H1 (cell line): ENCODE data around the gene KRT17. TPM values are rescaled to one million over a fixed set of nuclear protein-coding genes. Genes with fewer than 3 reads are reported as not detected.
"Not testable (repeated sequence)": the region's sequence is repeated elsewhere in the genome, so short reads cannot be mapped to it uniquely, and the experiment has no call there.

ENCODE experiments used
- CTCF ChIA-PET: fragments of 300-600 bp; sonication (Branson Sonifier 250); formaldehyde crosslinking; loops from one replicate; lab custom pipeline; 2021; ENCODE audit not compliant: partially characterized antibody; lab: Charles Lee
- POLR2A ChIA-PET: fragments of 300-600 bp; sonication (Branson Sonifier 250); formaldehyde crosslinking; loops from one replicate; lab custom pipeline; 2021; ENCODE audit warnings: inconsistent platforms; ENCODE audit not compliant: partially characterized antibody; lab: Charles Lee
- DNase-seq, 2 experiments: peaks; one replicate each; pipeline versions ENCODE4 v3.0.0 to v3.0.0-alpha.2; 2010 to 2022; ENCODE audit warnings: low spot score in 2 of 2, low read depth in 1 of 2, mixed read lengths in 1 of 2
- FAIRE-seq: peaks from 2 replicates; lab custom pipeline; 2011; peaks lifted over from hg19 to GRCh38; lab: Jason Lieb, UNC
- H2AFZ ChIP-seq: 2 replicates; pipeline ENCODE4 v1.8.1; 2012; ENCODE audit warnings: low read length, inconsistent platforms
- H2AK5ac ChIP-seq: 2 replicates; pipeline ENCODE4 v1.6.1; 2013; ENCODE audit warnings: low read depth, low read length
- H2BK120ac ChIP-seq: replicated peaks from 2 replicates; pipeline ENCODE3; 2013; ENCODE audit warnings: low read depth, low read length, inconsistent platforms
- H2BK12ac ChIP-seq: 2 replicates; pipeline ENCODE4 v1.6.1; 2013; ENCODE audit warnings: low read depth, low read length
- H2BK15ac ChIP-seq: 2 replicates; pipeline ENCODE4 v1.6.1; 2013; ENCODE audit warnings: low read length
- H2BK20ac ChIP-seq: 2 replicates; pipeline ENCODE4 v1.6.1; 2013; ENCODE audit warnings: low read length
- H2BK5ac ChIP-seq: 2 replicates; pipeline ENCODE4 v1.6.1; 2013; ENCODE audit warnings: low read depth, low read length
- H3K14ac ChIP-seq: 2 replicates; pipeline ENCODE4 v1.6.1; 2013; ENCODE audit warnings: inconsistent platforms; ENCODE audit not compliant: insufficient read length
- H3K18ac ChIP-seq: 2 replicates; pipeline ENCODE4 v1.6.1; 2013; ENCODE audit warnings: low read length; ENCODE audit errors: extremely low read depth
- H3K23ac ChIP-seq: 2 replicates; pipeline ENCODE4 v1.6.1; 2013; ENCODE audit warnings: inconsistent platforms; ENCODE audit not compliant: insufficient read length
- H3K23me2 ChIP-seq: 2 replicates; pipeline ENCODE4 v1.6.1; 2013; ENCODE audit warnings: low read depth, low read length
- H3K27ac ChIP-seq: 2 replicates; pipeline ENCODE4 v1.6.1; 2011; ENCODE audit warnings: low read depth, low read length, inconsistent platforms
- H3K27me3 ChIP-seq, 4 experiments: replicated peaks in 1 of 4; 1 replicate in 1 of 4; 2 replicates in 3 of 4; pipeline versions ENCODE4 v1.6.1 to v1.8.1; 2011 to 2013; ENCODE audit warnings: low read length in 3 of 4, mild to moderate bottlenecking in 3 of 4, inconsistent platforms in 2 of 4, mixed read lengths in 2 of 4, moderate library complexity in 1 of 4; ENCODE audit not compliant: control insufficient read depth in 3 of 4, insufficient read depth in 3 of 4; ENCODE audit errors: extremely low read depth in 1 of 4
- H3K36me3 ChIP-seq, 4 experiments: 2 replicates each; pipeline versions ENCODE4 v1.6.1 to v1.8.1; 2011 to 2013; ENCODE audit warnings: mild to moderate bottlenecking in 4 of 4, low read length in 3 of 4, moderate library complexity in 2 of 4, control low read depth in 1 of 4, inconsistent platforms in 1 of 4; ENCODE audit not compliant: insufficient read depth in 4 of 4, control insufficient read depth in 2 of 4
- H3K4ac ChIP-seq: replicated peaks from 2 replicates; pipeline ENCODE3; 2013; ENCODE audit warnings: low read length, low read depth, mixed read lengths, inconsistent platforms; ENCODE audit not compliant: insufficient read length
- H3K4me1 ChIP-seq, 4 experiments: replicated peaks in 1 of 4; 1 replicate in 1 of 4; 2 replicates in 3 of 4; pipeline versions ENCODE4 v1.6.1 to v1.8.1; 2011 to 2013; ENCODE audit warnings: low read length in 3 of 4, inconsistent platforms in 2 of 4, mixed read lengths in 1 of 4; ENCODE audit not compliant: insufficient read depth in 4 of 4, control insufficient read depth in 3 of 4
- H3K4me2 ChIP-seq, 2 experiments: 2 replicates each; pipeline versions ENCODE4 v1.6.1 to v1.8.1; 2011 to 2013; ENCODE audit warnings: low read depth in 2 of 2, low read length in 2 of 2, control low read depth in 1 of 2, inconsistent platforms in 1 of 2, mild to moderate bottlenecking in 1 of 2; ENCODE audit not compliant: insufficient read depth in 1 of 2
- H3K4me3 ChIP-seq, 4 experiments: fragments of 200-600, 300-600 bp in 1 of 4; sonication (generic), shearing (Covaris generic), sonication (Bioruptor Twin) in 1 of 4; 2 replicates each; pipeline versions ENCODE4 v1.5.1 to v1.8.1; 2011 to 2016; ENCODE audit warnings: low read length in 4 of 4, low read depth in 3 of 4, control low read depth in 2 of 4, inconsistent platforms in 2 of 4, mild to moderate bottlenecking in 2 of 4, mixed read lengths in 1 of 4, moderate library complexity in 1 of 4; ENCODE audit not compliant: insufficient read depth in 2 of 4; ENCODE audit errors: extremely low read depth in 1 of 4
- H3K56ac ChIP-seq: replicated peaks from 2 replicates; pipeline ENCODE3; 2013; ENCODE audit warnings: low read depth, mild to moderate bottlenecking, mixed read lengths, low read length, inconsistent platforms; ENCODE audit not compliant: insufficient read length
- H3K79me1 ChIP-seq: 2 replicates; pipeline ENCODE4 v1.6.1; 2013; ENCODE audit warnings: low read depth, low read length, control low read depth
- H3K79me2 ChIP-seq, 2 experiments: 2 replicates each; pipeline versions ENCODE4 v1.6.1 to v1.8.1; 2012 to 2013; ENCODE audit warnings: low read length in 2 of 2, mild to moderate bottlenecking in 2 of 2, inconsistent platforms in 1 of 2; ENCODE audit not compliant: insufficient read depth in 2 of 2, control insufficient read depth in 1 of 2
- H3K9ac ChIP-seq, 4 experiments: replicated peaks in 1 of 4; 1 replicate in 1 of 4; 2 replicates in 3 of 4; pipeline versions ENCODE4 v1.6.1 to v1.8.1; 2011 to 2013; ENCODE audit warnings: low read depth in 3 of 4, low read length in 3 of 4, control low read depth in 2 of 4, mild to moderate bottlenecking in 2 of 4, moderate library complexity in 2 of 4, inconsistent platforms in 1 of 4; ENCODE audit errors: extremely low read depth in 1 of 4
- H3K9me3 ChIP-seq, 2 experiments: 2 replicates each; pipeline versions ENCODE4 v1.6.1 to v1.8.1; 2012 to 2013; ENCODE audit warnings: mild to moderate bottlenecking in 2 of 2, moderate library complexity in 2 of 2, control low read depth in 1 of 2, inconsistent platforms in 1 of 2, low read depth in 1 of 2, low read length in 1 of 2, mixed read lengths in 1 of 2; ENCODE audit not compliant: insufficient read depth in 2 of 2
- H4K20me1 ChIP-seq, 2 experiments: replicated peaks in 1 of 2; 2 replicates each; pipeline versions ENCODE3 to v1.8.1; 2011 to 2013; ENCODE audit warnings: inconsistent platforms in 2 of 2, low read length in 2 of 2, mild to moderate bottlenecking in 1 of 2; ENCODE audit not compliant: insufficient read depth in 2 of 2, control insufficient read depth in 1 of 2
- H4K5ac ChIP-seq: 2 replicates; pipeline ENCODE4 v1.6.1; 2013; ENCODE audit warnings: low read length, low read depth, mixed read lengths, inconsistent platforms; ENCODE audit not compliant: insufficient read length
- H4K8ac ChIP-seq: 2 replicates; pipeline ENCODE4 v1.8.0; 2013; ENCODE audit warnings: mild to moderate bottlenecking, moderate library complexity, low read length, inconsistent platforms; ENCODE audit not compliant: insufficient read depth; ENCODE audit errors: extremely low read depth
- H4K91ac ChIP-seq: replicated peaks from 2 replicates; pipeline ENCODE3; 2013; ENCODE audit warnings: low read length, mixed read lengths, inconsistent platforms; ENCODE audit not compliant: insufficient read length
- SP2 ChIP-seq: IDR thresholded peaks from 2 replicates; pipeline ENCODE4 v1.6.1; 2012; ENCODE audit warnings: mild to moderate bottlenecking, low read length, inconsistent platforms
- WGBS, 2 experiments: shearing (Covaris generic) in 1 of 2; methylation state at CpG; one replicate each; pipeline versions ENCODE4 v1.1.6 to v1.1.7; 2013 to 2015; ENCODE audit warnings: low lambda C conversion rate in 2 of 2, mixed read lengths in 2 of 2, inconsistent platforms in 1 of 2, low coverage in 1 of 2, missing lambda C conversion rate in 1 of 2; ENCODE audit not compliant: insufficient replicate concordance in 2 of 2, insufficient coverage in 1 of 2, insufficient read length in 1 of 2; ENCODE audit errors: extremely low coverage in 1 of 2, missing lambda C conversion rate in 1 of 2; 5-methylcytosine and 5-hydroxymethylcytosine counted together
- polyA plus RNA-seq, 7 experiments: library from polyadenylated mRNA; depleted of rRNA in 3 of 7; stranded (reverse) in 5 of 7; unstranded in 2 of 7; fragments of >200 nt in 5 of 7; fragments of 200-250 nt in 2 of 7; gene quantifications; 1 replicate in 5 of 7; 2 replicates in 1 of 7; 4 replicates in 1 of 7; pipeline versions ENCODE4 v1.2.1 to v1.2.3, GENCODE V29; 2011 to 2013; ENCODE audit warnings: missing spikeins in 2 of 7, mixed read lengths in 2 of 7
- total RNA-seq: library from RNA; stranded (reverse); fragmentation: NEBNext Ultra II Directional; extraction: Animal tissue kit (Norgen Biotek cat#: 25700); gene quantifications from 2 replicates; pipeline ENCODE4 v1.2.1, GENCODE V29; 2021

Gene KRT17
- total and polyA plus RNA-seq, 2 of the 8 experiments (the other 6 are each of a cell fraction or from before 2014, with no cell fraction given): 0.50 to 0.95 TPM

DNA sequence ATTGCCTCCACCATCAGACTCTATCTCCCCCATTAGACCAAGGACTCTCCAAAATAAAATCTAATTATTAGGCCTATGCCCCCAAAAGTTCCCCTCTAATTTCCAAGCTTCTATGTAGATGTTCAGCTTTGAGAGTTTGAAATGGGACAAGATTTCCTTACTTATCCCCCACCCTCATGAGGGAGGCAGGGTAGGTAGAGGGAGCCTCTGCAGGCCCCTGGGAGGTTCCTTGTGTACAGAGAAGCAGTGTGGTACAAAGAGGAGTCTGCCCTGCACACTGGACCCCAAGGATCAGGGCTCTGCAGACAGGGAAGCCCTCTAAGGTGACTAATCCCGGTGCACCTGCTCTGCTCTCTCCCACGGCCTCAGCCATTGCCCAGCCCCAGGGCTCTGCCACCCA, 2.5 kb downstream of the KRT17 start (continued):
- TF ChIP-seq SP2: no peak
- TF ChIP-seq, all 59 proteins: peak for 0

DNA sequence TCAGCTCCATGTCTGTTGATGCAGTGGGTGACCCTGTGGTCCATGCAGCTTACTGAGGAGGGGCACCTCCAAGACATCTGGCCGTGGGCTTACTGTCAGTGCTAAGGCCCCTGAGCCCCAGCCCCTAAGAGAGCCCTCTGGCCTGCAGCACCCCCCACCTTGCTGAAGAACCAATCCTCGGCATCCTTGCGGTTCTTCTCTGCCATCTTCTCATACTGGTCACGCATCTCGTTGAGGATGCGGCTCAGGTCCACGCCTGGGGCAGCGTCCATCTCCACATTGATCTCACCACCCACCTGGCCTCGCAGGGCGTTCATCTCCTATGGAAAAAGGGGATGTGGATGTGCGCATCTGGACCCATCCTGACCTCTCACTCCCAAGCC, 2.9 kb downstream of the KRT17 start:
- H3K18ac ChIP-seq, H2BK12ac ChIP-seq, H3K79me1 ChIP-seq, H3K79me2 ChIP-seq, H2BK5ac ChIP-seq, H3K4me1 ChIP-seq, H2AK5ac ChIP-seq, H3K23me2 ChIP-seq, H3K23ac ChIP-seq, H3K56ac ChIP-seq, H3K4me2 ChIP-seq, H3K9me3 ChIP-seq, H3K27ac ChIP-seq, DNase-seq, H3K4me3 ChIP-seq, H3K27me3 ChIP-seq, H4K91ac ChIP-seq, H3K36me3 ChIP-seq, H4K8ac ChIP-seq, H2AFZ ChIP-seq, H2BK120ac ChIP-seq, H3K4ac ChIP-seq, H2BK20ac ChIP-seq, H2BK15ac ChIP-seq, H3K9ac ChIP-seq, H3K14ac ChIP-seq, H4K5ac ChIP-seq, H4K20me1 ChIP-seq, FAIRE-seq: not testable (repeated sequence)
- ChIA-PET POLR2A (interaction anchor here (1.5 to 1.7 kb wide), 2 partner anchors 40 to 67 kb away, joined by 3 read pairs; partner anchors contain the start of gene EIF1), CTCF (interaction anchor here (0.7 to 14.5 kb wide), 8 partner anchors 8 to 72 kb away, joined by 3 to 103 read pairs (median 10); no protein-coding TSS in a partner anchor)
- WGBS, 2 experiments: 80% methylated on average over 10 of the region's 11 CpGs; no CpG with 5 or more reads in 1 of the 2 experiments
